ENCODE data around the gene VASN.

The VASN gene

DNA sequence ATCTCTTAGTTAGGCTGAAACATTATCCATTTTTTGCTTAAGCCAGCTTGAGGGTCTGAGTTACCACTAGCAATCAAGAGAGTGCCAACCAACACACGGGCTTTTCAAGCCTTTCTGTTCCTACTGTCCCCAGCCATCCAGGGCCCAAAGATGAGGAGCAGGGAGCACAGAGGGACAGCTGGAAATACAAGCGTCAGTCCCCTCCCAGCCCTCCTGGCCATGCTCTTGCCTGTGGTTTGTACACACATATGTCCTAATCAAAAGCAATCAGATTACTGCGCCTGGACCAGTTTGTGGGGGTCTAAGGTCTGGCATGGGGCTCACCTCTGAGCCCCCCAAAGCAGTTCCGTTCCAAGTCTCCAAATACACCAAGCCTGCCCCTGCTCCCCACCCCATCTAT is 41.2 kb downstream of the VASN start:
- no peak overlapping the region for H2BK15ac ChIP-seq (ENCODE audit: low read depth, poor library complexity, severe bottlenecking)
- no peak overlapping the region for H3K9ac ChIP-seq (ENCODE audit: low read length)
- peak overlapping the region; percentile 8 for H4K8ac ChIP-seq (ENCODE audit: low read length)
- no peak for DNase-seq
- peaks cover 10 to 33% of the 10 kb centered on the region in 2 experiments for H3K36me3 ChIP-seq (ENCODE audit: control insufficient read depth in 1 of 2, insufficient read depth in 2 of 2, low read depth in 1 of 2, low read length in 2 of 2)
- no peak overlapping the region for H3K27ac ChIP-seq (ENCODE audit: low read length, poor library complexity, severe bottlenecking)
- H3K27me3 ChIP-seq (ENCODE audit: control insufficient read depth in 1 of 2, insufficient read depth in 1 of 2, low read length in 2 of 2): no peaks in the 10 kb centered on the region
- no peak overlapping the region for H3K4ac ChIP-seq (ENCODE audit: low read depth in 1 of 2, low read length in 2 of 2)
- peaks cover 29% of the 10 kb centered on the region for H3K4me1 ChIP-seq (ENCODE audit: control insufficient read depth, insufficient read depth, low read depth, low read length)
- H3K23ac ChIP-seq (ENCODE audit: low read length in 2 of 2): peak overlapping the region in 1 of 2 experiments; percentile 54
- peaks cover 39% of the 10 kb centered on the region for H3K79me1 ChIP-seq (replicated peaks; ENCODE audit: low read length, poor library complexity, severe bottlenecking)
- no peak overlapping the region for H3K4me2 ChIP-seq (ENCODE audit: low read length, poor library complexity, severe bottlenecking)
- H3K9me3 ChIP-seq (ENCODE audit: control insufficient read depth, low read length): no peaks in the 10 kb centered on the region
- H4K91ac ChIP-seq (ENCODE audit: low read length): peak overlapping the region; percentile 54
- H2AFZ ChIP-seq (ENCODE audit: low read depth, low read length): no peak overlapping the region
- no peak overlapping the region for H2BK120ac ChIP-seq (ENCODE audit: low read depth, low read length)
- no peak overlapping the region for H2BK5ac ChIP-seq (ENCODE audit: low read depth, low read length, poor library complexity, severe bottlenecking)
- H3K18ac ChIP-seq (ENCODE audit: low read depth in 1 of 2, low read length in 2 of 2): peak overlapping the region in 1 of 2 experiments; percentile 54
- no peak overlapping the region for H2AK5ac ChIP-seq (ENCODE audit: low read length, severe bottlenecking)
- H3K14ac ChIP-seq (ENCODE audit: low read length in 2 of 2): no peak overlapping the region
- no peak overlapping the region for H3K4me3 ChIP-seq (ENCODE audit: insufficient read depth in 1 of 2, low read depth in 1 of 2, low read length in 2 of 2)
- 96% methylated on average over 4 of the region's 4 CpGs for WGBS
- peak overlapping the region in 1 of 2 experiments; percentile 67 for H2BK12ac ChIP-seq (ENCODE audit: low read length in 2 of 2)

GRCh38 chr16:4414187-4414917 is 42.7 kb downstream of the VASN start:
- no peaks in the 10 kb centered on the region for H3K9me3 ChIP-seq (ENCODE audit: control insufficient read depth, low read length)
- H2BK12ac ChIP-seq (ENCODE audit: low read length in 2 of 2): no peak overlapping the region
- no peak overlapping the region for H3K18ac ChIP-seq (ENCODE audit: low read depth in 1 of 2, low read length in 2 of 2)
- peaks cover 19% of the 10 kb centered on the region for H3K4me1 ChIP-seq (ENCODE audit: control insufficient read depth, insufficient read depth, low read depth, low read length)
- H3K14ac ChIP-seq (ENCODE audit: low read length in 2 of 2): no peak overlapping the region
- no peak overlapping the region for H3K4me3 ChIP-seq (ENCODE audit: insufficient read depth in 1 of 2, low read depth in 1 of 2, low read length in 2 of 2)
- peak overlapping the region; percentile 40 for H2BK15ac ChIP-seq (ENCODE audit: low read depth, poor library complexity, severe bottlenecking)
- no peak overlapping the region for H4K91ac ChIP-seq (ENCODE audit: low read length)
- no peak overlapping the region for H4K8ac ChIP-seq (ENCODE audit: low read length)
- peaks cover 7 to 26% of the 10 kb centered on the region in 2 experiments for H3K36me3 ChIP-seq (ENCODE audit: control insufficient read depth in 1 of 2, insufficient read depth in 2 of 2, low read depth in 1 of 2, low read length in 2 of 2)
- no peak overlapping the region for H3K9ac ChIP-seq (ENCODE audit: low read length)
- H3K23ac ChIP-seq (ENCODE audit: low read length in 2 of 2): no peak overlapping the region
- H3K4me2 ChIP-seq (ENCODE audit: low read length, poor library complexity, severe bottlenecking): no peak overlapping the region
- H2AK5ac ChIP-seq (ENCODE audit: low read length, severe bottlenecking): no peak overlapping the region
- no peaks in the 10 kb centered on the region for H3K27me3 ChIP-seq (ENCODE audit: control insufficient read depth in 1 of 2, insufficient read depth in 1 of 2, low read length in 2 of 2)
- H3K4ac ChIP-seq (ENCODE audit: low read depth in 1 of 2, low read length in 2 of 2): no peak overlapping the region
- H2BK120ac ChIP-seq (ENCODE audit: low read depth, low read length): no peak overlapping the region
- peaks cover 39% of the 10 kb centered on the region for H3K79me1 ChIP-seq (replicated peaks; ENCODE audit: low read length, poor library complexity, severe bottlenecking)
- H3K27ac ChIP-seq (ENCODE audit: low read length, poor library complexity, severe bottlenecking): no peak overlapping the region
- DNase-seq: peak; percentile 48
- WGBS: 92% methylated on average over 7 of the region's 7 CpGs
- no peak overlapping the region for H2BK5ac ChIP-seq (ENCODE audit: low read depth, low read length, poor library complexity, severe bottlenecking)
- H2AFZ ChIP-seq (ENCODE audit: low read depth, low read length): no peak overlapping the region

DNA sequence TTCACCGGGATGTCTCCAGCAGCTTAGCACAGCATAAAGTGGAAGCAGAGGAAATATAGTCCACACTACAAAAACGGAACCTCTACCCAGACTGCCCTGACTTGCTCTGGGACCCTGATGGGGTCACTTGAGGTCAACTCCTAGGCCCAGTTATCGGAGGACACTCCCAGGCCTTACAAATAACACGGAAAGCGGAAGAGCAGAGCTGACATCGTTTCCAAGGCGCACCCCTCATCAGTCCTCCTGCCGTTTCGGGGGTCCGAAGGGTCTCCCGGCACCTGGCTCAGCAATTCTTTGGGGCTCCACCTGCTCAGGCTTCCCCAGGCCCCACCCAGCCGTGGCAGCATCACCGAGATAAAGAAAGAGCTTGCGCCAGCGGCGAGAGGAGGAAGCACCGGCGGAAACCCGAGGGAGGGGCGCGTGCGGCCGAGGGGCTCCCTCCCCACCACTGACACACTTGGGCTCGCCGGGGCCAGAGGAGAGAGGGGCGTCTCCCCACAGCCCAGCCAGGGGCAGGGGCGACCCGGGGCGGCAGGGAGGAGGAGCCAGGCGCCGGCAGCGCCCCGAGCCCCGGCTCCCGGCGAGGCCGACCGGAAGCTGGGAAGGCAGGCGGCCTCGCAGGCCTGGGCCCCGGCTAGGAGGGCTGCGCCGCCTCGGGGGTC is 44.0 kb downstream of the VASN start:
- Histone ChIP-seq H3K36me3 (ENCODE audit: control insufficient read depth in 1 of 2, insufficient read depth in 2 of 2, low read depth in 1 of 2, low read length in 2 of 2) (peaks cover 7 to 20% of the 10 kb centered on the region in 2 experiments), H4K8ac (ENCODE audit: low read length) (peak overlapping the region; percentile 55), H3K9me3 (ENCODE audit: control insufficient read depth, low read length) (no peaks in the 10 kb centered on the region), H3K79me1 (replicated peaks; ENCODE audit: low read length, poor library complexity, severe bottlenecking) (peaks cover 39% of the 10 kb centered on the region), H3K4me2 (ENCODE audit: low read length, poor library complexity, severe bottlenecking) (peak overlapping the region; percentile 60), H3K23ac (ENCODE audit: low read length in 2 of 2) (no peak overlapping the region), H2BK15ac (ENCODE audit: low read depth, poor library complexity, severe bottlenecking) (peak overlapping the region; percentile 89), H3K18ac (ENCODE audit: low read depth in 1 of 2, low read length in 2 of 2) (peak overlapping the region; percentile 81 to 83), H2AK5ac (ENCODE audit: low read length, severe bottlenecking) (no peak overlapping the region), H3K9ac (ENCODE audit: low read length) (peak overlapping the region; percentile 85), H3K4me3 (ENCODE audit: insufficient read depth in 1 of 2, low read depth in 1 of 2, low read length in 2 of 2) (peak overlapping the region; percentile 83 to 95), H3K4ac (ENCODE audit: low read depth in 1 of 2, low read length in 2 of 2) (peak overlapping the region; percentile 67 to 81), H3K27ac (ENCODE audit: low read length, poor library complexity, severe bottlenecking) (no peak overlapping the region), H2BK5ac (ENCODE audit: low read depth, low read length, poor library complexity, severe bottlenecking) (no peak overlapping the region), H3K27me3 (ENCODE audit: control insufficient read depth in 1 of 2, insufficient read depth in 1 of 2, low read length in 2 of 2) (no peaks in the 10 kb centered on the region), H4K91ac (ENCODE audit: low read length) (peak overlapping the region; percentile 82), H3K14ac (ENCODE audit: low read length in 2 of 2) (peak overlapping the region; percentile 17 to 93), H2BK120ac (ENCODE audit: low read depth, low read length) (peak overlapping the region; percentile 52), H2BK12ac (ENCODE audit: low read length in 2 of 2) (peak overlapping the region in 1 of 2 experiments; percentile 43), H2AFZ (ENCODE audit: low read depth, low read length) (no peak overlapping the region), H3K4me1 (ENCODE audit: control insufficient read depth, insufficient read depth, low read depth, low read length) (peaks cover 13% of the 10 kb centered on the region)
- no peak for DNase-seq
- 6% methylated on average over 38 of the region's 44 CpGs for WGBS
